WTC11 (cell line): ENCODE results near the gene CEACAM4. TPM values are rescaled to one million over a fixed set of nuclear protein-coding genes. Genes with fewer than 3 reads are reported as not detected.

Experiments used
- ATAC-seq: fragments of 200-7000 bp; cut with Tn5 transposase; 2 replicates; pipeline ENCODE4 v1.10.0; 2021; ENCODE audit warnings: mild to moderate bottlenecking, moderate library complexity
- CTCF ChIA-PET: fragments of 300-600 bp; sonication (Branson Sonifier 250); formaldehyde crosslinking; loops from one replicate; lab custom pipeline; 2021; ENCODE audit warnings: antibody characterized with exemption; lab: Charles Lee
- POLR2A ChIA-PET: fragments of 350-600 bp; sonication (Branson Sonifier 250); formaldehyde crosslinking; loops from one replicate; lab custom pipeline; 2021; ENCODE audit warnings: antibody characterized with exemption; lab: Charles Lee
- DNase-seq: peaks from one replicate; pipeline ENCODE4 v3.0.0; 2021; ENCODE audit warnings: low spot score
- H3K27ac Mint-ChIP-seq: 2 replicates; pipeline ENCODE4 v1.8.0; 2021; ENCODE audit warnings: mixed read lengths
- H3K27me3 Mint-ChIP-seq: 2 replicates; pipeline ENCODE4 v1.8.0; 2021; ENCODE audit warnings: low read depth, mild to moderate bottlenecking, moderate library complexity, mixed read lengths
- H3K36me3 Mint-ChIP-seq: 2 replicates; pipeline ENCODE4 v1.8.0; 2021; ENCODE audit warnings: mixed read lengths
- H3K4me1 Mint-ChIP-seq: 2 replicates; pipeline ENCODE4 v1.8.0; 2022; ENCODE audit warnings: mixed read lengths
- H3K4me3 Mint-ChIP-seq: 2 replicates; pipeline ENCODE4 v1.8.0; 2021; ENCODE audit warnings: mild to moderate bottlenecking, moderate library complexity, mixed read lengths
- H3K9me3 Mint-ChIP-seq: 2 replicates; pipeline ENCODE4 v1.8.0; 2021; ENCODE audit warnings: mixed read lengths
- CBFB ChIP-seq: sonication (generic); formaldehyde crosslinking; IDR thresholded peaks from 2 replicates; pipeline ENCODE4 v1.8.1; 2022; ENCODE audit warnings: mild to moderate bottlenecking, low read depth, missing genetic modification reagents
- ESRRA ChIP-seq: sonication (generic); formaldehyde crosslinking; IDR thresholded peaks from 2 replicates; pipeline ENCODE4 v1.8.1; 2022; ENCODE audit warnings: mild to moderate bottlenecking, missing genetic modification reagents, borderline replicate concordance
- GABPB1 ChIP-seq: sonication (generic); formaldehyde crosslinking; IDR thresholded peaks from 2 replicates; pipeline ENCODE4 v1.8.1; 2023; ENCODE audit warnings: mild to moderate bottlenecking, missing genetic modification reagents
- HMGA2 ChIP-seq: fragments of 250-450 bp; sonication (Bioruptor Pico); IDR thresholded peaks from 2 replicates; pipeline ENCODE4 v1.4.0; 2021; ENCODE audit warnings: mild to moderate bottlenecking, moderate library complexity
- IRF2 ChIP-seq: sonication (generic); formaldehyde crosslinking; IDR thresholded peaks from 2 replicates; pipeline ENCODE4 v1.8.0; 2022; ENCODE audit warnings: low read depth, missing genetic modification reagents, borderline replicate concordance
- JAZF1 ChIP-seq: fragments of 250-450 bp; sonication (Bioruptor Pico); IDR thresholded peaks from 2 replicates; pipeline ENCODE4 v1.9.0; 2021; ENCODE audit warnings: moderate library complexity, mild to moderate bottlenecking, inconsistent platforms
- JUN ChIP-seq: sonication (generic); formaldehyde crosslinking; IDR thresholded peaks from 2 replicates; pipeline ENCODE4 v1.8.0; 2023; ENCODE audit warnings: mild to moderate bottlenecking, missing genetic modification reagents
- KAT7 ChIP-seq: sonication (generic); formaldehyde crosslinking; IDR thresholded peaks from 2 replicates; pipeline ENCODE4 v1.8.1; 2023; ENCODE audit warnings: missing genetic modification reagents, mild to moderate bottlenecking, borderline replicate concordance
- MXD4 ChIP-seq: fragments of 250-450 bp; sonication (Bioruptor Pico); IDR thresholded peaks from 2 replicates; pipeline ENCODE4 v1.8.0; 2021; ENCODE audit warnings: mild to moderate bottlenecking, moderate library complexity, borderline replicate concordance
- NFYB ChIP-seq: sonication (generic); formaldehyde crosslinking; conservative IDR thresholded peaks from 2 replicates; pipeline ENCODE4 v1.8.0; 2022; ENCODE audit warnings: low read depth, missing genetic modification reagents
- NR2C2 ChIP-seq: sonication (generic); formaldehyde crosslinking; IDR thresholded peaks from 2 replicates; pipeline ENCODE4 v1.8.0; 2022; ENCODE audit warnings: mild to moderate bottlenecking, missing genetic modification reagents
- OVOL2 ChIP-seq: fragments of 250-450 bp; sonication (Bioruptor Pico); IDR thresholded peaks from 2 replicates; pipeline ENCODE4 v1.9.0; 2021; ENCODE audit warnings: mild to moderate bottlenecking, borderline replicate concordance
- ZBTB21 ChIP-seq: sonication (generic); formaldehyde crosslinking; IDR thresholded peaks from 2 replicates; pipeline ENCODE4 v1.8.1; 2023; ENCODE audit warnings: mild to moderate bottlenecking, missing genetic modification reagents, borderline replicate concordance
- ZNF121 ChIP-seq: sonication (generic); formaldehyde crosslinking; IDR thresholded peaks from 2 replicates; pipeline ENCODE4 v1.8.0; 2023; ENCODE audit warnings: missing genetic modification reagents
- ZNF138 ChIP-seq: sonication (generic); formaldehyde crosslinking; conservative IDR thresholded peaks from 2 replicates; pipeline ENCODE4 v1.8.1; 2022; ENCODE audit warnings: mild to moderate bottlenecking, moderate library complexity, missing genetic modification reagents
- ZNF232 ChIP-seq: sonication (generic); formaldehyde crosslinking; IDR thresholded peaks from 2 replicates; pipeline ENCODE4 v1.8.0; 2022; ENCODE audit warnings: mild to moderate bottlenecking, missing genetic modification reagents
- ZNF317 ChIP-seq: sonication (generic); formaldehyde crosslinking; IDR thresholded peaks from 2 replicates; pipeline ENCODE4 v1.8.1; 2023; ENCODE audit warnings: low read depth, mild to moderate bottlenecking, moderate library complexity, missing genetic modification reagents, borderline replicate concordance
- ZNF396 ChIP-seq: fragments of 250-450 bp; sonication (Bioruptor Pico); IDR thresholded peaks from 2 replicates; pipeline ENCODE4 v1.8.0; 2021; ENCODE audit warnings: mild to moderate bottlenecking, moderate library complexity, borderline replicate concordance
- ZNF423 ChIP-seq: fragments of 250-450 bp; sonication (Bioruptor Pico); IDR thresholded peaks from 2 replicates; pipeline ENCODE4 v2.1.2; 2022; ENCODE audit warnings: mild to moderate bottlenecking, moderate library complexity
- total RNA-seq: library from RNA; stranded (reverse); gene quantifications from 3 replicates; pipeline ENCODE4 v1.2.3, GENCODE V29; 2021
- TF ChIP-seq, protein P1 (sequence below): sonication (generic); formaldehyde crosslinking; IDR thresholded peaks from 2 replicates; pipeline ENCODE4 v1.8.1; 2022; ENCODE audit warnings: low read depth, missing genetic modification reagents, borderline replicate concordance
- TF ChIP-seq, protein P2 (sequence below): fragments of 200-600 bp; IDR thresholded peaks from 2 replicates; pipeline ENCODE4 v1.8.0; 2022; ENCODE audit warnings: antibody characterized with exemption
- TF ChIP-seq, protein P3 (sequence below): sonication (generic); formaldehyde crosslinking; IDR thresholded peaks from 2 replicates; pipeline ENCODE4 v1.8.0; 2022; ENCODE audit warnings: mild to moderate bottlenecking, missing genetic modification reagents
- TF ChIP-seq, protein P4 (sequence below): sonication (generic); formaldehyde crosslinking; IDR thresholded peaks from 2 replicates; pipeline ENCODE4 v1.8.1; 2023; ENCODE audit warnings: mild to moderate bottlenecking, moderate library complexity, missing genetic modification reagents
- TF ChIP-seq, protein P5 (sequence below): fragments of 250-450 bp; sonication (Bioruptor Pico); IDR thresholded peaks from 2 replicates; pipeline ENCODE4 v2.1.2; 2022; ENCODE audit warnings: mild to moderate bottlenecking, moderate library complexity
- TF ChIP-seq, protein P6 (sequence below): sonication (generic); formaldehyde crosslinking; IDR thresholded peaks from 2 replicates; pipeline ENCODE4 v1.8.1; 2022; ENCODE audit warnings: low read depth, mild to moderate bottlenecking, moderate library complexity, missing genetic modification reagents, borderline replicate concordance
- TF ChIP-seq, protein P7 (sequence below): sonication (generic); formaldehyde crosslinking; IDR thresholded peaks from 2 replicates; pipeline ENCODE4 v1.8.1; 2022; ENCODE audit warnings: mild to moderate bottlenecking, moderate library complexity, missing genetic modification reagents
- TF ChIP-seq, protein P8 (sequence below): sonication (generic); formaldehyde crosslinking; IDR thresholded peaks from 2 replicates; pipeline ENCODE4 v1.8.0; 2022; ENCODE audit warnings: mild to moderate bottlenecking, missing genetic modification reagents

The CEACAM4 gene
- total RNA-seq, 1 experiment from 2014 or later = not detected

DNA sequence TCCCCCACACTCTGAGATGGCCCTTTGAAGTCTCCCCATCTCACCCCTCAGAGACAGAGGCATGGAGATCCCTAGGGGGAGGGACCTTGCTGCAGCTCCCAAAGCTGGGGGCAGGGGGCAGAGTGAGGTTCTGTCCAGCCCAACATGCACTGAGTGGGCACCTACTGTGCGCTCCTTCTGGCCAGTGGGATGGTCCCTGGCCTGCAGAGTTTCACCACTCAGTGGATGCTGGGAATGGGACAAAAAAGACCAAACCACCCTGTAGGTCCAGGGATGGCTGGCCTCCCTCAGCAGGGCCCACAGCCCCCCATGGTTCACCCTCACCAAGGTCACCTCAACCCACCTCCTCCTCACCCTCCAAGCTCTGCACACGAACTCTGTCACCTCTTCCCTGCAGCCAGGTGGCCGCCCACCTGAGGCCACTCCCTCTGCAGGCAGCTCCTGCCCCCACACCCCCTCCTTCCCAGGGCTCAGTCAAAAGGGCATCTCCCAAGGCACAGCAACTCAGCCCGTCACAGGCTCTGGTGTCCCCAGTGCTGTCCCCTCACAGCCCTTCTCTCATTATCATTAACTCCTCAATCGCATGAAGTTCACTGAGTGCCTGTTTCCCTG is 34.8 kb downstream of the CEACAM4 start (continued):
- TF ChIP-seq CBFB (CRISPR knock-in tag) (no peak), JUN (CRISPR knock-in tag) (no peak), NFYB (CRISPR knock-in tag) (no peak), ZNF423 (CRISPR knock-in tag) (no peak), ZNF396 (CRISPR knock-in tag) (no peak)

DNA sequence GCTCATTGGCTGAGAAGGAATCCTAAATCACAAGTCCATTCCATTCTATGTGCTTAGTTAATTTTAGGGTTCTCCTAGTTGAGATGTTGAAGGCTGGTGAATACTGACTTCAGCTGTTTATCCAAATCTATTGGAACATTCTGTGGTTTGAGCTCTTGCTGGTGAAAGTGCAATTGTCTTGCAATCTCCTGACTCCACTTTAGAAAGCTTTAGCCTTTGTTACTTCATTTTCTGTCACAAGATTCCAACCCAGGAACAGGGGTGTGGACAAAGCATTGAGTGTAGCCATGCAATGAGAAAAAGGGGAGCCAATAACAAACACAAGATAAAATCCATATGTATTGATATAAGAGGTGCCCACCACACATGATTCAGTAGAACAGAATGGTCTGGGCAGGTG is 35.9 kb downstream of the CEACAM4 start:
- H3K4me3 Mint-ChIP-seq = no peak overlapping the region

DNA sequence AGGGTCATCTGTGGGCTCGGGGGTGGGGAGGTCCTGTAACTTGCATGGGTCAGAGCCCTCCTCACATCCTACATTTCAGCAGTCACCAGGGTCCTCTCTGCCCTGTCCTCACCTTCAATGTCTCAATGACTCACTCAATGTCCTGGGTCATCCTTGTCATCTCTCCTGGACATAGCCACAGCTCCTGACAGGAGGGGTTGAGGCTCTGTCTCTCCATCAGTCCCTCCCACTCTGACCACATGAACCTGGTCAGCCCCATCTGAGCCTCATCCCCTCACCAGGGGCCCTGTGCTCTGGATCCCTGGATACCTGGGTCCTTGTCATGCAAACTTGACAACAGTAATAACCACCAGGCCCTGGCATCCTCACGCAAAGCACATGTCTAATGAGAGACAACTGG is 37.5 kb downstream of the CEACAM4 start:
- H3K36me3 Mint-ChIP-seq = no peaks in the 10 kb centered on the region
- peaks cover 18% of the 10 kb centered on the region for H3K9me3 Mint-ChIP-seq
- H3K4me1 Mint-ChIP-seq = no peaks in the 10 kb centered on the region
- H3K4me3 Mint-ChIP-seq = no peak overlapping the region
- peaks cover 59% of the 10 kb centered on the region for H3K27me3 Mint-ChIP-seq
- H3K27ac Mint-ChIP-seq = no peak overlapping the region
- ATAC-seq = no peak
- ChIA-PET POLR2A (no interaction called here), CTCF (no interaction called here)
- no peak for DNase-seq
- TF ChIP-seq JAZF1 (CRISPR knock-in tag) (no peak), KAT7 (no peak), ZNF121 (CRISPR knock-in tag) (no peak), MXD4 (CRISPR knock-in tag) (no peak)
- TF ChIP-seq, protein P1, sequence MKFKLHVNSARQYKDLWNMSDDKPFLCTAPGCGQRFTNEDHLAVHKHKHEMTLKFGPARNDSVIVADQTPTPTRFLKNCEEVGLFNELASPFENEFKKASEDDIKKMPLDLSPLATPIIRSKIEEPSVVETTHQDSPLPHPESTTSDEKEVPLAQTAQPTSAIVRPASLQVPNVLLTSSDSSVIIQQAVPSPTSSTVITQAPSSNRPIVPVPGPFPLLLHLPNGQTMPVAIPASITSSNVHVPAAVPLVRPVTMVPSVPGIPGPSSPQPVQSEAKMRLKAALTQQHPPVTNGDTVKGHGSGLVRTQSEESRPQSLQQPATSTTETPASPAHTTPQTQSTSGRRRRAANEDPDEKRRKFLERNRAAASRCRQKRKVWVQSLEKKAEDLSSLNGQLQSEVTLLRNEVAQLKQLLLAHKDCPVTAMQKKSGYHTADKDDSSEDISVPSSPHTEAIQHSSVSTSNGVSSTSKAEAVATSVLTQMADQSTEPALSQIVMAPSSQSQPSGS (CRISPR knock-in tag) = no peak
- TF ChIP-seq, protein P2, sequence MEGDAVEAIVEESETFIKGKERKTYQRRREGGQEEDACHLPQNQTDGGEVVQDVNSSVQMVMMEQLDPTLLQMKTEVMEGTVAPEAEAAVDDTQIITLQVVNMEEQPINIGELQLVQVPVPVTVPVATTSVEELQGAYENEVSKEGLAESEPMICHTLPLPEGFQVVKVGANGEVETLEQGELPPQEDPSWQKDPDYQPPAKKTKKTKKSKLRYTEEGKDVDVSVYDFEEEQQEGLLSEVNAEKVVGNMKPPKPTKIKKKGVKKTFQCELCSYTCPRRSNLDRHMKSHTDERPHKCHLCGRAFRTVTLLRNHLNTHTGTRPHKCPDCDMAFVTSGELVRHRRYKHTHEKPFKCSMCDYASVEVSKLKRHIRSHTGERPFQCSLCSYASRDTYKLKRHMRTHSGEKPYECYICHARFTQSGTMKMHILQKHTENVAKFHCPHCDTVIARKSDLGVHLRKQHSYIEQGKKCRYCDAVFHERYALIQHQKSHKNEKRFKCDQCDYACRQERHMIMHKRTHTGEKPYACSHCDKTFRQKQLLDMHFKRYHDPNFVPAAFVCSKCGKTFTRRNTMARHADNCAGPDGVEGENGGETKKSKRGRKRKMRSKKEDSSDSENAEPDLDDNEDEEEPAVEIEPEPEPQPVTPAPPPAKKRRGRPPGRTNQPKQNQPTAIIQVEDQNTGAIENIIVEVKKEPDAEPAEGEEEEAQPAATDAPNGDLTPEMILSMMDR = no peak
- TF ChIP-seq, protein P3, sequence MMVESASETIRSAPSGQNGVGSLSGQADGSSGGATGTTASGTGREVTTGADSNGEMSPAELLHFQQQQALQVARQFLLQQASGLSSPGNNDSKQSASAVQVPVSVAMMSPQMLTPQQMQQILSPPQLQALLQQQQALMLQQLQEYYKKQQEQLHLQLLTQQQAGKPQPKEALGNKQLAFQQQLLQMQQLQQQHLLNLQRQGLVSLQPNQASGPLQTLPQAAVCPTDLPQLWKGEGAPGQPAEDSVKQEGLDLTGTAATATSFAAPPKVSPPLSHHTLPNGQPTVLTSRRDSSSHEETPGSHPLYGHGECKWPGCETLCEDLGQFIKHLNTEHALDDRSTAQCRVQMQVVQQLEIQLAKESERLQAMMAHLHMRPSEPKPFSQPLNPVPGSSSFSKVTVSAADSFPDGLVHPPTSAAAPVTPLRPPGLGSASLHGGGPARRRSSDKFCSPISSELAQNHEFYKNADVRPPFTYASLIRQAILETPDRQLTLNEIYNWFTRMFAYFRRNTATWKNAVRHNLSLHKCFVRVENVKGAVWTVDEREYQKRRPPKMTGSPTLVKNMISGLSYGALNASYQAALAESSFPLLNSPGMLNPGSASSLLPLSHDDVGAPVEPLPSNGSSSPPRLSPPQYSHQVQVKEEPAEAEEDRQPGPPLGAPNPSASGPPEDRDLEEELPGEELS (CRISPR knock-in tag) = no peak

More for the DNA sequence above, 35.9 kb downstream of the CEACAM4 start:
- no peak for TF ChIP-seq ZNF317
- TF ChIP-seq GABPB1 (CRISPR knock-in tag) = no peak
- no peak for TF ChIP-seq IRF2
- TF ChIP-seq, protein P4, sequence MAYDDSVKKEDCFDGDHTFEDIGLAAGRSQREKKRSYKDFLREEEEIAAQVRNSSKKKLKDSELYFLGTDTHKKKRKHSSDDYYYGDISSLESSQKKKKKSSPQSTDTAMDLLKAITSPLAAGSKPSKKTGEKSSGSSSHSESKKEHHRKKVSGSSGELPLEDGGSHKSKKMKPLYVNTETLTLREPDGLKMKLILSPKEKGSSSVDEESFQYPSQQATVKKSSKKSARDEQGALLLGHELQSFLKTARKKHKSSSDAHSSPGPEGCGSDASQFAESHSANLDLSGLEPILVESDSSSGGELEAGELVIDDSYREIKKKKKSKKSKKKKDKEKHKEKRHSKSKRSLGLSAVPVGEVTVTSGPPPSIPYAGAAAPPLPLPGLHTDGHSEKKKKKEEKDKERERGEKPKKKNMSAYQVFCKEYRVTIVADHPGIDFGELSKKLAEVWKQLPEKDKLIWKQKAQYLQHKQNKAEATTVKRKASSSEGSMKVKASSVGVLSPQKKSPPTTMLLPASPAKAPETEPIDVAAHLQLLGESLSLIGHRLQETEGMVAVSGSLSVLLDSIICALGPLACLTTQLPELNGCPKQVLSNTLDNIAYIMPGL (CRISPR knock-in tag) = no peak
- TF ChIP-seq ZBTB21 (CRISPR knock-in tag) = no peak
- TF ChIP-seq NR2C2 (CRISPR knock-in tag) = no peak
- no peak for TF ChIP-seq MXD4 (CRISPR knock-in tag)
- TF ChIP-seq, protein P5, sequence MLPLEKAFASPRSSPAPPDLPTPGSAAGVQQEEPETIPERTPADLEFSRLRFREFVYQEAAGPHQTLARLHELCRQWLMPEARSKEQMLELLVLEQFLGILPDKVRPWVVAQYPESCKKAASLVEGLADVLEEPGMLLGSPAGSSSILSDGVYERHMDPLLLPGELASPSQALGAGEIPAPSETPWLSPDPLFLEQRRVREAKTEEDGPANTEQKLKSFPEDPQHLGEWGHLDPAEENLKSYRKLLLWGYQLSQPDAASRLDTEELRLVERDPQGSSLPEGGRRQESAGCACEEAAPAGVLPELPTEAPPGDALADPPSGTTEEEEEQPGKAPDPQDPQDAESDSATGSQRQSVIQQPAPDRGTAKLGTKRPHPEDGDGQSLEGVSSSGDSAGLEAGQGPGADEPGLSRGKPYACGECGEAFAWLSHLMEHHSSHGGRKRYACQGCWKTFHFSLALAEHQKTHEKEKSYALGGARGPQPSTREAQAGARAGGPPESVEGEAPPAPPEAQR (CRISPR knock-in tag) = no peak
- TF ChIP-seq NFYB (CRISPR knock-in tag) = no peak
- no peak for TF ChIP-seq ESRRA (CRISPR knock-in tag)
- no peak for TF ChIP-seq ZNF232 (CRISPR knock-in tag)
- TF ChIP-seq OVOL2 (CRISPR knock-in tag) = no peak
- no peak for TF ChIP-seq HMGA2 (CRISPR knock-in tag)
- TF ChIP-seq ZNF138 = no peak
- TF ChIP-seq, protein P6, sequence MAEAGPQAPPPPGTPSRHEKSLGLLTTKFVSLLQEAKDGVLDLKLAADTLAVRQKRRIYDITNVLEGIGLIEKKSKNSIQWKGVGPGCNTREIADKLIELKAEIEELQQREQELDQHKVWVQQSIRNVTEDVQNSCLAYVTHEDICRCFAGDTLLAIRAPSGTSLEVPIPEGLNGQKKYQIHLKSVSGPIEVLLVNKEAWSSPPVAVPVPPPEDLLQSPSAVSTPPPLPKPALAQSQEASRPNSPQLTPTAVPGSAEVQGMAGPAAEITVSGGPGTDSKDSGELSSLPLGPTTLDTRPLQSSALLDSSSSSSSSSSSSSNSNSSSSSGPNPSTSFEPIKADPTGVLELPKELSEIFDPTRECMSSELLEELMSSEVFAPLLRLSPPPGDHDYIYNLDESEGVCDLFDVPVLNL (CRISPR knock-in tag) = no peak
- TF ChIP-seq KAT7 = no peak
- TF ChIP-seq, protein P7, sequence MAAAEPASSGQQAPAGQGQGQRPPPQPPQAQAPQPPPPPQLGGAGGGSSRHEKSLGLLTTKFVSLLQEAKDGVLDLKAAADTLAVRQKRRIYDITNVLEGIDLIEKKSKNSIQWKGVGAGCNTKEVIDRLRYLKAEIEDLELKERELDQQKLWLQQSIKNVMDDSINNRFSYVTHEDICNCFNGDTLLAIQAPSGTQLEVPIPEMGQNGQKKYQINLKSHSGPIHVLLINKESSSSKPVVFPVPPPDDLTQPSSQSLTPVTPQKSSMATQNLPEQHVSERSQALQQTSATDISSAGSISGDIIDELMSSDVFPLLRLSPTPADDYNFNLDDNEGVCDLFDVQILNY (CRISPR knock-in tag) = no peak
- TF ChIP-seq, protein P8, sequence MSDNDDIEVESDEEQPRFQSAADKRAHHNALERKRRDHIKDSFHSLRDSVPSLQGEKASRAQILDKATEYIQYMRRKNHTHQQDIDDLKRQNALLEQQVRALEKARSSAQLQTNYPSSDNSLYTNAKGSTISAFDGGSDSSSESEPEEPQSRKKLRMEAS (CRISPR knock-in tag) = no peak
- no peak for ATAC-seq
- H3K4me1 Mint-ChIP-seq = no peaks in the 10 kb centered on the region
- peaks cover 55% of the 10 kb centered on the region for H3K27me3 Mint-ChIP-seq
- ChIA-PET CTCF (interaction anchor here (1.0 to 1.3 kb wide), 3 partner anchors 27 to 116 kb away, joined by 3 to 4 read pairs (median 4); no protein-coding TSS in a partner anchor), POLR2A (no interaction called here)
- DNase-seq = no peak
- H3K36me3 Mint-ChIP-seq = no peaks in the 10 kb centered on the region
- peaks cover 4% of the 10 kb centered on the region; the same call in 1 of the 2 replicates for H3K9me3 Mint-ChIP-seq
- H3K27ac Mint-ChIP-seq = no peak overlapping the region
